G401.6 (cell line): Measurements from ENCODE around the gene OR4D9.
"Not testable (repeated sequence)": the region's sequence is repeated elsewhere in the genome, so short reads cannot be mapped to it uniquely, and the experiment has no call there.

ENCODE experiments used
- FAIRE-seq: peaks from 2 replicates; lab custom pipeline; 2012; peaks lifted over from hg19 to GRCh38; lab: Jason Lieb, UNC

OR4D9 gene

DNA sequence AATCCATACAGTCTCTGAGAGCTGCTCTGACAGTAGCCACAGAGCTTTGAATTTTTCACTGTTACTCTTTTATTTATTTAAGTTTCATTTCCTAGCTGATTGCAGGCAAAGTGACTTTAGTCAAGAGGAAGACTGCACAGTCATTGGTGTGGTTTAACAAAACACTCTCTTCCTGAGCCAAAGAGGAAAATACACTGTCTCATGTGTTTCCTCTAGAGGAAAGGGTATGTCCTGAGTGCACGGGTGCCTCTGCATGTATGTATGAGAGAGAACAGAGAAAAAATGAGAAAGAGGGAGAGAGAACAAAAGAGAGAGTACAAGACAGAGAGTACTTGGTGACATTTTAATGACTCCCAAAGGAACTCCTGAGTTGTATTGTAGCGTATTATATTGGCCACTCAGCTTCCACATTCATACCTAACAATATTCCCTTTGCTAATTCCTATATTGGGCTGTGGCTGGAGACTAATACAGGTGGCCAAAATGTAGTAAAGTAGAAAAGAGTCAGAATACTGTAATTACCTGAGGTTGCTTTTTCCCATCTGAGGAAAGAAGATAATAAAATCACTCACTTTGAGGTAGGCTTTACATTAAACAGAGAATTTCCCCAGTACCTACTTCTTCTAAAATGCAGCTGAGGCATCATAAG is at the start of gene OR4D9:
Gene OR4D9, plus strand, starts transcription at position 599 of the 649 bp plus-strand sequence. CDS start 3,374 bp downstream, outside the sequence.
- FAIRE-seq: no peak

- no peak for FAIRE-seq
Measured at GRCh38 chr11:59463190-59463641, 48.1 kb upstream of the OR4D9 start.

DNA sequence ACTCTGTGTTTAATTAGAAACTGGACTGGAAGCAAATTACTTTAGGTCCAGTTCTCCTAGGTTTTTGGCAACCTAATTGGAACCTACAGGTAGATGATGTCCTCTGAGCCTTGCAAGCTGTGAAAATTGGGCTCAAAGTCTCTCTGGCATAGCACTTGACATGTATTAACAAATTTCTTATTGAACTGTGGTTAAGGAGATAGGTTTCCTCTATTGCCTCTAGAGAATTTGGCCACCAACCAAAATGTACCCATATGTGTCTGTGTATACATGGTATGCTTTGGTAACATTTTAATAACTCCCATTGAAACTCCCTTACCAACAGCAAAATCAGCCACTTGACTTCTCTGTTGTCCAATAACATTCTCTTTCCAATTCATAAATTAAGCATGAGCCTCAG is 38.3 kb upstream of the OR4D9 start, which contains the start of gene OR4D10:
Gene OR4D10, plus strand, starts transcription at position 301 of the 400 bp plus-strand sequence. CDS start 4,115 bp downstream, outside the sequence.
- FAIRE-seq: no peak

- FAIRE-seq: no peak
Measured at GRCh38 chr11:59475176-59475575, 36.2 kb upstream of the OR4D9 start.

- no peak for FAIRE-seq
Measured at GRCh38 chr11:59479906-59480305, 31.4 kb upstream of the OR4D9 start.

DNA sequence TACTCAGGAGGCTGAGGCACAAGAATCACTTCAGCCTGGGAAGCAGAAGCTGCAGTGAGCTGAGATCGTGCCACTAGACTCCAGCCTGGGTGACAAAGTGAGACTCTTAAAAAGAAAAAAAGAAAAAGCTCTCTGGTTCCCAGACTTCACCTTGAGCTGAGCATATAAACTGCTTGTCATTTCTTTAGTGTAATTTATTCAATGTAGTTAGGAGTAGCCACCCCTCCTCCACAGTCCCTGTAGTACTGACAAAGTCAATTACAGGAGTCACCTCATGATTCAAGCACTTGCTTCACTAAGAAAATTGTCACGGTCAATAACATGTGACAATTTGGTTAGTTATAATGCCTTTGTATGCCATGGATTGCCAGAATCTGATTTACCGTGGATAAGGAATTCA is 31.0 kb upstream of the OR4D9 start:
- no peak for FAIRE-seq

GRCh38 chr11:59501931-59502330 is 9.4 kb upstream of the OR4D9 start:
- FAIRE-seq: no peak

GRCh38 chr11:59503276-59503675 is 8.1 kb upstream of the OR4D9 start, which contains the start of gene OR4D11:
TSS of gene OR4D11 (plus strand) at chr11:59503576. CDS start at chr11:59503576, 0 bp downstream.
- no peak for FAIRE-seq

DNA sequence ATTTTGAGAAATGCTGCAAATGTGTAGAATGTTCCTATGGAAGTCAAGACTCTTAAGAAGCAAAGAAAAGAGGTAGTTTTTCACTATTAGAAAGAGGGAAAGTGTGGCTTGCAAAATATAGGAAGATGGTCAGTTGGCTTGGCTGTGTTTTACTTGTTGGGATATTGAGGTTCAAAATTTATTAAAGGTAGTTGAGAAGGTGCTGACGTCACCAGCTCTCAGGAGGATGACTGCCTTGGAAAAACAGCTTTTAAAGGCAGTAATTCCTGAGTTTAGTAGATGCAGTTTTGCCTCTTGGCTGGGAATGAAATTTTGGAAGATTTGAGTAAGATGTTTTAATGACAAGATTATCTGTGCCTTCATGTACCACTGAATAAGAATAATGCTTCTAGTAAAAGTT is 336 bp downstream of the OR4D9 start:
- no peak for FAIRE-seq

GRCh38 chr11:59520139-59520538 is 8.8 kb downstream of the OR4D9 start:
- FAIRE-seq: not testable (repeated sequence)

GRCh38 chr11:59520741-59521140 is 9.4 kb downstream of the OR4D9 start:
- FAIRE-seq: no peak

DNA sequence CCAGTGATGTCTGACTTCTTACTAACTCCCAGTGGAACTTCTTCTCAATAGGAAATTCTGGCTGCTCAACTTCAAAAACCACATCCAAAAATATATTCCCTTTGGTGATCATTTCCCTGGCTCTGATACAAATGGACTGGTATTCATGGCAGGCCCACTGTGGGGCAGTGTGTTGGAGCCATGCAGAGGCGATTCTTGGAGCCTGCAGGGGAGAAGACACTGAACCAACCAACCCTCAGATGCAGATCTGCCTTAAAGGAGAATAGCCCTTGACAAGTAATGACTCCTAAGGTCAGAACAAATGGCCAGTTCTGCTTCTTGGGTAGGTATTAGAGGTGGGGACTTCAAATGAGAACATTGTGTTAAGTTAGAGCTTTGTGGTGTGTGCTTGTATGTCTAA is 12.2 kb downstream of the OR4D9 start:
- no peak for FAIRE-seq

DNA sequence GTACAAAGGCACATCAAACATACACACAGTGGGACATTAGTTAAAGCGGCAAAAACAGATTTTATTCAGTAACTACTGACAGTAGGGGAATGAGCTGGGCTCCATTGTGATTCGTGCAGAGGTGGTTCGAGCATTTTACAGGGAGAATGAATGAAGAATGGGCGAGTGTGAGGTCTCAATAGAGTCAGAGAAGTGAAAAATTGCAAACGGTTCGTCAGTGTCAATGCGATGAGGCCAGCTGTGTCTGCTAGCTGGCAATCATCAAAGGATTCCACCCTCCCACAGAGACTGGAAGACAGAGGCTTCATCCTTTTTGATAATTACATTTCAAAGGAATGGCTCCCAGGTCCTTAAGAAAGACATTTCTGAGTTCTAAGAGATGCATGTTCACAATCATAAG is 17.4 kb downstream of the OR4D9 start:
- FAIRE-seq: no peak

GRCh38 chr11:59532620-59533019 is 21.3 kb downstream of the OR4D9 start:
- FAIRE-seq: no peak

DNA sequence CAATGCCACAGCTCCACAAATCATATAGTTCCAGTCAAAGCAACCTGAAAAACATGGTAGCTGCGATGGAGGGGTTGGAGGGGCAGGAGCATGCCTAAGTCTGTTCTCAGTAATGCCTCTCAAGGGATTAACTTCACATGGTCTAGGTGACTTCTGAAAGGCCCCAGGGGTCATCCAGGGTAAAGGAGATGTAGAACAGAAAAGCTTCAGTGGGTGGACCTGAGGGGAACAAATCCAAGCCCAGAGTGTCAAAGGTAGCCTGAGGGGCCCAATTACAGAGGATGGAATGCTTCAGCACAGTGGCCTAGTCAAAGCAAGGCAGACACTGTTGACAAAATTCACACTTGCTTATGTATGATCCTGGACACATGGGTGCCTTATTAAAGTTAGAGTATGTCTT is 23.3 kb downstream of the OR4D9 start:
- no peak for FAIRE-seq

DNA sequence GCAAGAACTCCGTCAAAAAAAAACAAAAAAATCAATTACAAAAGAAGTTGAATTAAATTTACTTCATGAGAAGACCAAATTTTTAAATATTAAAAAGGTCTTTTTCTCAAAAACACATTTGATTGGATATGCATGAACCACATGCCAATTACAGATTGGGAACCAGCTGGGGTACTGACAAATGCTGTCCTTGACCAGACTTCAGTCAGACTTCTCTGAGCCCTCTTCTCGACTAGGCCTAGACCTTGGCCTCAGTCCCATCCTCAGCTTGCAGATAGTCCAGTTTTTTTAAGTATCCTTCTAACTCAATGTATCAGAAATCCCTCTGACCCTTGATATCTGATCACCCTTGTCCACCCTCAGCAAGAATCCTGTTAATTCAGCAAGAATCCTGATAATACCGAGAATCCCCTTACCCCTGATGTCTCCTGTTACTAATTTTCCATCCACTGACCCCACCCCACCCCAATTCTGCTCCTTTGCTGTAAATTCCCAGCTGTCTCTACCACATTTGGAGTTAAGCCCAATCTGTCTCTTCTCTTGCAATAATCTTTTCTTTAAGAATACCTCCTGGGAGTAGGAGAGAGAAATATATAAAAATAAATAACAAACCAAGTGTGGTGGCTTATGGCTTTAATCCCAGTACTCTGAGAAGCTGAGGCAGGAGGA is 30.9 kb downstream of the OR4D9 start:
- FAIRE-seq: no peak

DNA sequence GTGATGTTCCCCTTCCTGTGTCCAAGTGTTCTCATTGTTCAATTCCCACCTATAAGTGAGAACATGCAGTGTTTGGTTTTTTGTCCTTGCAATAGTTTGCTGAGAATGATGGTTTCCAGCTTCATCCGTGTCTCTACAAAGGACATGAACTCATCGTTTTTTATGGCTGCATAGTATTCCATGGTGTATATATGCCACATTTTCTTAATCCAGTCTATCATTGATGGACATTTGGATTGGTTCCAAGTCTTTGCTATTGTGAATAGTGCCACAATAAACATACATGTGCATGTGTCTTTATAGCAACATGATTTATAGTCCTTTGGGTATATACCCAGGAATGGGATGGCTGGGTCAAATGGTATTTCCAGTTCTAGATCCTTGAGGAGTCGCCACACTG is 32.4 kb downstream of the OR4D9 start:
- not testable (repeated sequence) for FAIRE-seq

DNA sequence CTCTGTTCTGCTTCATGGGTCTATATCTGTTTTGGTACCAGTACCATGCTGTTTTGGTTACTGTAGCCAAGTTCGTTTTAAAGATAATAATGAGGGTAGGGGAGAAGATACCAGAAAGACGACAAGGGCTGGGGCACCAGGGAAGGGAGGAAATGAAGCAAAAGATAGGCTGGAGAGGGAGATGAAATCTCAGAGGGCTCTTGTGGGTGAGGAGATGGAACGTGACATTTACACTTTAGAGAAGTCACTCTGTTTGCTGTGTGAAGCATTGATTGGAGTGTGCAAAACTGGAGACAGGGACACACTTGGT is 33.5 kb downstream of the OR4D9 start:
- FAIRE-seq: no peak

- FAIRE-seq: no peak
Measured at GRCh38 chr11:59545179-59546020, 34.1 kb downstream of the OR4D9 start.

GRCh38 chr11:59547605-59548308 is 36.4 kb downstream of the OR4D9 start:
- not testable (repeated sequence) for FAIRE-seq

GRCh38 chr11:59548309-59548656 is 36.9 kb downstream of the OR4D9 start:
- no peak for FAIRE-seq

- FAIRE-seq: peak; percentile 91
Measured at GRCh38 chr11:59550368-59550841, 39.1 kb downstream of the OR4D9 start.
